Glomerular visceral epithelial cell (primary cell): Measurements from ENCODE around the gene RFT1.

ENCODE experiments used
- DNase-seq: peaks from one replicate; pipeline ENCODE4 v3.0.0-alpha.2; 2016; ENCODE audit errors: extremely low spot score

The RFT1 gene

DNA sequence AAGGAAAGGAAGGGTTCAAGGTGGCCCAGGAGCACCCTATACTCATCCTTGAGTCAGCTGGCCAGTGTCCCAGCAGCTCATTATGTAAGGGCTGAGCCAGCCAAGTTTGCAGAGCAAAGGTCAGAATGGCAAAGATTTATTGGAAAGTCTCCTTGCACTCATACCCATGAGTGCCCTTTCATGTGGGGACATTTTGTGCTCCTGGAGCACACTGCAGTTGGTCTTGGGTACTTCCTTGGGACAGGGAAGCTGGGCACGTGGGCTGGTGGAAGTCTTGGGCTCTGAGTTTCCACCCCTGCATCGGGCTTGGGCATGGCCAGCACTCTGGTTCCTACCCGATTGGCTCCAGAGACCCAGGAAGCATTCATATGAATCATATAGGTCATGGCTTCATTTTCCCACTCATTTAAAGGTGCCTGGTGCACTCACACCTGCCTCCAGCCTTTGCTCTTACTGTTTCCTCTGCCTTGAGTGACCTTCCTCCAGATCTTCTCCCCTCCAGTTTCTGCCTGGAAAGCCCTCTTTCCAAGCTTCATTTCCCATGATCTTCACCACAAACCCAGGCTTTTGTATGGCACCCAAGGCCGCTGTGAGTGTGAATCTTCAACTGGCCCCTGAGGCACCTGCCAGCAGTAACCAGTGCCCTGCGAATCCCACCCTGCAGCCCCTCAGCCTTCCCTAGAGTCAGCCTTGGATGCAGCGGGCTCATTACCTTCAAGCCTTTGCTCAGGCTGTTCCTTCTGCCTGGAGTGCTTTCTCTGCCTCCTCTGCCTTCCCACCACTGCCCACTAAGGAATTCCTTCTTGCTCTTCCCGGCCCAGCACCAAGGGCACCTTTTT is 20.2 kb upstream of the RFT1 start:
- DNase-seq = no peak

DNA sequence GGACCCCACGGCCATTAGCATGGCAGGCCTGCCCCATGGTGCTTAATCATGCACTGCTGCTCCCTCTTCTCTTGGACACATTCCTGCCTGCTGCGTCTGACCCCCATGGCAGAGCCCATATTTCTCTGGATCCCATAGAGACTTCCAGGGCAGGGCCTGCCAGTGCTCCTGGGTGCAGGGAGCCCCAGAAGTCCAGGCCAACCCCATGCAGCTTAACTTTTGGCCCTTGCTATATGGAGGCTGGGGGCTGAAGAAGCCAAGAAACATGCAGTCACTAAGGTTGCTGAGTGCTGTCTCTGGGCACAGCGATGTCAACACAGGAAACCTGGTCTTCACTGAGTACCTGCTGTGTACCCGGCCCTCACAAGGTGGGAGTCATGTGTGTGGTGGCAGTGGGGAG is 19.5 kb upstream of the RFT1 start:
- no peak for DNase-seq

DNA sequence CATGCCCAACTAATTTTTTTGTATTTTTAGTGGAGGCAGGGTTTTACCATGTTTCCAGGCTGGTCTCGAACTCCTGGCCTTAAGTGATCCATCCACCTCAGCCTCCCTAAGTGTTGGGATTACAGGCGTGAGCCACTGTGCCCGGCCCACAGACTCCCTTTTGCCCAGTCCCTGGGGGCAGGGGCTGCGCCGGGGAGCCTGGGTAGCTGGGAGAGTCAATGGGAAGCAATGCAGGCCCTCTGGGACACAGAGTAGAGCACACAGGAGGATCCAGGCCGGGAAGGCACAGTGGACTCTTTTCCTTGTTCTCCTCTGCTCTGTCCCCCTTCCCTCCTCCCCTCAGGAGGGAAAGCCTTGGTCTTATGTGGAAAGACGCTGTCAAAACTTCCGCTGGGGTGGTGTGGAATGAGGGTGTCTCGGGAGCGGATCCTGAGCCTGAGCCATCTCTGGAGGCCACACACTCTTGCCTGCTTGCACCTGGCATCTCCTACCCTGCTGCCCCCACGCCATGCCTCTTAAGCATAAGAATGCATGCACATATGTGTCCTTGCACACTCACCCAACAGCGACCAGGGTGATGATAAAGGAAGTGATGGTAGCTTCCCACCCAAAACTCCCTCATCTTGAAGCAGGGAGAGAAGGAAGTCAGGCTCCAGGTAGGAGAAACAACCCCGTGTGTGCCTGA is 18.9 kb upstream of the RFT1 start:
- DNase-seq = no peak

DNA sequence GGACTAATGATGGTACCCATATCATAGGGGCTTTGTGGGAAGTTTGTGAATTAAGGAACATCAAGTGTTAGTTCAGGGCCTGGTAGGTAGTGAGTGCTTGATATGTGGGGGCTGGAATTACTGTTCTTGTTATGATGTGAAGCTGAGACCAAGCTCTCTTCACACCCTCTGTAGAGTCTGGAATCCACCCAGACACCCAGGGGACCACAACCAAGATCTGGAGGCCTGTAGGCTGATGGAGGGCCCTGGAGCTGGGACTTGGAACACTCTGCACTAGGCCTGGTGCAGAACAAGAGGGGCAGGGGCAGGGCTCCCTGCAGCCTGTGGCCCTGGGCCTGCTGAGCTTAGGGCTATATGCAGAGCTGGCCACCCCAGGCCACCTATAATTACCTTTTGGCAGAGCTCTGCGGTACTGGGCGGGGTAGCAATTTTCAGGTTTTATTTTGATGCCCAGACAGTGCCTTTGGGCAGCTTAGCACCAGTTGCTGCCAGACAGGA is 17.7 kb upstream of the RFT1 start:
- no peak for DNase-seq

DNA sequence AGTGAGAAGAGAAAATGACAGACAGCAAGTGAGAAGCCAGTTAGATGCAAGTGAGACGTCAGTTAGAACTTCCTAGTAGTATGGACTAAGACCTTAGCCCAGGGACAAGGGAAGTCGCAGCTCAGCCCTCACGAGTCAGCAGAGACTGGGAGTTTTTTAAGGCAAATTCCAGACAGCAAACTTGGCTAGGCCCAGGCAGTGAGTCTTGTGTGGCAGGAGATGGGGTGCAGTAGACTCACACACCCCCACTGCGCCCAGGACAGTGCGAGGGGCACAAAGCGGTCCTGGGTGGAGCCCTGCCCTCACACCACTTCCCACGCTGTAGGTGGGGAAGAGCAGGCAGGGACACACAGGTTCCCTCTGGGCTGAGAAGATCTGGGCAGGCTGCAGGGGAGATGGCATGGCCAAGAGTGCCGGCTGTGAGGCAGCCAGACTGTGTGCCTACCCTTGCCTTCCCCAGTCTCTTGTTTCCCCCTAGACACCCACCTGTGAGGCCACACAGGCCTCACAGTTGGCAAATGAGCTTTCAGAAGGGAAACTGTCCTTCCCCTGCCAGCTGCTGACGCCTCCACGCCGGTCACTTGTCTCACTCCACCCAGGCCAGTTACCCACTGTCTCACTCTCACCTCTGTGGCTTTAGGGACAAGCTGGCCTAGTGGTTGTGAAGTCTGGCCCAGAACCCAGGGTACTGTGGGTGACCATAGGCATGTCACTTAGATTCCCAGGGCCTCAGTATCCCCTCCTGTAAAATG is 17.1 kb upstream of the RFT1 start:
- DNase-seq = no peak

DNA sequence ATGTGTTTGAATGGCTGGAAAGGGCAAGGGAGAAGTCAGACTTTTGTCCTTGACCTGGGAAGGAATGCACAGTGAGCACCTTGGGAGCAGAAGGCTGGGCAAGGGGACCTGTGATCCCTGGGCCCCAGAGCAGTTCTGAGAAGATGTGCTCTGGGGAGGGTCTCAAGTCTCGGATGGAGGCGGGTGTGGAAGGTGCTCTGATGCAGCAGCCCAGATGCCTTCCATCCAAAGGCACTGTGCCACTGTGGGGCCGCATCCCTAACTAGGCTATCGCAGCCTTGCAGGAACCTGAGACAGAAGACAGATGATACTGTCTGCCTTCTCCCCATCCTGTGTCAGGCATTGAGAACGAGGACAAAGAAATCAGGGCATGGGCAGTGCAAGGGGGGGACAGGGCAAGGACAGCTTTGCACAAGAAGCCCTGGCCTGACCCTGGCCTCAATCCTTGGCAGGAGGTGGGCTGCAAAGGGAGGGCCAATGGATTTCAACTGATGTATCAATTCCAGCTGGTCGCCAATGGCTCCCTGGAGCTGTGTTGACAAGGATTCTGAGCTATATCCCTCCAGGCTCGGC is 16.2 kb upstream of the RFT1 start:
- no peak for DNase-seq

DNA sequence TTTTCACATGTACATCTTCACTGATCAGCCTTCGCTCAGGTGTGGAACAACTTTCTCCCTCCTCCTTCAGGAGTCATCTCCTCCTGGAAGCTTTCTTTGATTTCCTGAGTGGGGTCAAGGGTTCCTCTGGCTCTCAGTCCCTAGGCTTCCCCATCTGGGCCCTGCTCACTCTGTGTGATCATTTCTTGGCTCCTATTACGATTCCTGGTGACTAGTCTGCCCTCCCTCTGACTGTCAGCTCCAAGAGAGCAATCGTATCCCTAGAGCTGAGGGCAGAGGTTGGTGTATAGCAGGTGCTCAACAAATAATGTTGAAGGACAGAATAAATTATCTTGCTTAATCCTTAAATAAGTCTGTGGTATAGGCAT is 15.5 kb upstream of the RFT1 start:
- no peak for DNase-seq

DNA sequence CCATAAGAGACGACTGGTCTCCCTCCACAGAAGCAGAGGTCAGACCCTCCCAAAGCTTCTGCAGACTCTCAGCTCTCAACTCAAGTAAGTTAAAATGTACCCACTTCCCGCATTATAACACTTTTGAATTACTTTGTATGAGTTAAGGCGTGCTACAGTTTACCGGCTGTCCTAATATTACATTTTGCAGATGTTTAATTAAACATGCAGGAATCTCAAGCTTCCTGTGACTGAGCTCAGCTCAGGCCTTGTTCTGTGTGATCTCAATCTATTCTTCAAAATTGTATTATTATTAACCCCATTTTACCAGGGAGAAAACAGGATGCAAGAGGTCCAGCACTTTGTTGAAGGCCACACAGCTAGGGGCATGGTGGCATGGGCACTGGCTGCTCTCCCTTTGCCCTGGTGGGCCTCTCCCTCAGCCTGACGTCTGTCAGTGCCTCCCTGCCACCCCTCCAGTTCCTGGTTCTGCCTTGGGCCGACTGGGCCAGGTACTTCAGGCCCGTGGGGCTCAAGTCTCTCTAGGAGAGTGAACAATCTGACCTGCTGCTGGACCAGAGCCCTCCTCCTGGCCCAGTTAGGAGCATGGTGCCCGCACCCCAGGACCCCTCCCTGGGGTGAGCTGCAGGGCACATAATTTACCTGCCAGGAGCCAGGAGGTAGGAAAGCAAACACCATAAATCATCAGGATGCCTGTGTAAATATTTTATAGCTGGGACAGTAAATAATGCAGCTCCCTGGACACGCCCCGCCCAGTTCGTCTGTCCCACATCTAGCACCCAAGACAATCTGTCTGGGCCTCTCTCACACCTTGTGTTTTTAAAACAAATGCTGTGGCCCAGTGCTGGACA is 14.9 kb upstream of the RFT1 start:
- no peak for DNase-seq

DNA sequence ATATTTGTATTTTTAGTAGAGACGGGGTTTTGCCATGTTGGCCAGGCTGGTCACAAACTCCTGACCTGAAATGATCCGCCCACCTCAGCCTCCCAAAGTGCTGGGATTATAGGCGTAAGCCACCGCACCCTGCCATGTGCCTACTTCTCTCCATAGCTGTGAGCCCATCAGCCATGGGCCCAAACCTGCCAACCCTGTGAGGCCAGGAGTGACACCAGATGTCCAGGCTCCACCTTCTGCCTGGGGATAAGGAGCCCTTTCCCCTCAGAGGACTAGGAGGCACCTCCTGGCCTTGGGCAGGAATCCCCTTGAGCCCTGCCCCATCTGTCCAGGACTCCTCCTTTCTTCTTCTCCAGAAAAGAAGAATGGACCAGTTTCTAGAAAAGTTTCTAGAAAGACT is 14.2 kb upstream of the RFT1 start:
- DNase-seq = no peak

DNA sequence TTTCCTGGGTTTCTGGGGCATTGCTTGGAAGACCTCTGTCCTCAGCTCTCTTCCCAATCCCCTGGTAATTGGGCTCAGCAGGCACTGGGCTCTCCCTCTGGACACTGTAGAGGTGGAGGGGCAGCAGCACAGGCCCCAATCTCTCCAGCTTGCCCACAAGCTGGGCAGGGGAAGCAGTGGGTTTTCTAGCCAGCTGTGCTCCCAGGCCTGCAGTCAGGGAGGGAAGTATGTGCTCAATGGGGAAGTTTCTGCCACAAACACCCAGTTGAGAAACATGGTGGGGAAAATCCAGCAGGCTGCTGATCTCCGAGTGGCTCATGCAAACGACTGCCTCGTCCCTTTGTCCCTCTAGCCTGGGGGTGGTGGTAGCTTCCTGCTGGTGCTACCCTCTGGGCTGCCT is 12.8 kb upstream of the RFT1 start:
- DNase-seq = no peak

DNA sequence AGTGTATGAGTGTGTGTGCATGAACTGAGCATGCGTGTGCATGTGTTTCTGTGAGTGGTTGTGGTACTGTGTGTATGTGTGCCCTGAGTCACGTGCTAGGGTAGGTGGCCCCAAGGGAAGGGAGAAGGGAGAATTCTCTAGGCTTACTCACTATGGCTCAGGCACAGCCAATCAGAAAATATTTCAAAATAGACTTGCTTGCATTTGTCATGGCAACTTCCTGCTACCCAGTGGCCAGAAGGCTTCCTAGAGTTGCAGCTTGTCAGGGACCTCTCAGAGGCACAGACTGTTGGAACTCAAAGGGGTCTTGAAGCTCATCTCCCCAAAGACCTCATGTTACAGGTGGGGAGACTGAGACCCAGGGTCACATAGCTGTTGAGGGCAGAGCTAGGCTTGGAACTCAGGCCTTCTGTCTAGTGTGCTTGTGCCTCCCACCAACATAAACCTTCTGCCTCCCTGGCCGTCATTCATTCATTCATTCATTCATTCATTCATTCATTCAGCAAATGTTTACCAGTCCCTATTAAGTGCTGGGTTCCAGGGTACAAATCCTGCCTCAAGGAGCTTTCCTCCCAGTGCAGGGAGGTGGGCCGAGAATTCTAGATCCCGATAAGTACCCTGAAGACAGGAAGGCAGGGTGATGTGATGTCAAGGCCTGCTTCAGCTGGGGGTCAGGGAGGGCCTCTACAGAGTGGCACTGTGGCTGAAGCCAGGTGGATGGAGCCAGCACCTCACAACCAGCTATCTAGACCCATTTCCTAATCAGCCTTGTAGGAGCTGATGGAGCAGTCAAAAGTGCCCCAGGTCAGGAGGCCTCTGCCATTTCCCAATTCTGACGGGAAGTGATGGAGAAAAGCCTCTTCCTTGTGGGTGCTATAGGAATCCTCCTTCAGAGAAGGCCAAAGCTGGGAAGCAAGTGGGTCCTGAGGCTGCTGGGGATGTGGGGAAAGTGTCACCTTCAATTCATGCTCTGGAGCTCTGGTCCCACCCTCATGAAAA is 10.9 kb upstream of the RFT1 start:
- DNase-seq = peak; percentile 14

DNA sequence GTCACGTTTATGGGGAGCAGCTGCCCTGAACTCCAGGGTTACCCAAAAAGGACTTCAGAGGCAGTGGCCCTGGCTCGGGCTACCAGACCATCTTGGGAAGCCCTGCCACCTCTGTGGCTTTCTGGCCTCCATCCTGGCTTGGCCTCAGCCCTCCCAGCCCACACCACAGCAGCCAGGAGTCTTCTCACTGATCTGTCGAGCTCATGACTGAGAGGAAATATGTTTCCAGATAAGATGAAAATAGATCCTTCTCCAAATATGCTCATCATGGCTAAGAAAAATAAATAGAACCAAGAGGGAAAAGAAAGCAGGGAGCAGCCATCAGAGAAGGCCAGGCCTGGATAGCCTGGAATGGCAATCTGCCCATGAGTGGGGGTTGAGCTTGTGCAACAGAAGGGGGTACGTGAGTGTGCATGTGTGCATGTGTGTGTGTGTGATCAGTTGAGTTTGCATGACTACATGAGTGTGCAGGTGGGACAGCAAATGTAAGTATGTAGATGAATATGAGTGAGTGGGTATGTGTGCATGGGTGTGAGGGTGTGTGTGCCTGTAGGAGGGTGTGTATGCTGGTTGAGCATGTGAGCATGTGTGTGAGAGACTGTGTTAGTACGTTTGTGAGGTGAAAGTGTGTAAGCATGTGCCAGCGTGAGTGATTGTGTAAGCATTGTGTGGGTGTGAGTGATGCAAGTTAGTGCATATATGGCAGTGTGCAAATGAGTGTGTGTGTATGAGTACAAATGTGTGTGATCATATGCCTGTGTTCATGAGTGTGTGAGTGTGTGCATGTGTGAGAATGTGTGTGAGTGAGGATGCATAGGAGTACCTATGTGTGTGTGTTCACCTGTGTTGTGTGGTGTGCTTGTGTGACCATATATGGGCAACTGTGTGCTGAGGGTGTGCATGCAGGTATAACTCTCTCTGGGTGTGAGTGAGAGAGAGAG is 9.9 kb upstream of the RFT1 start:
- DNase-seq = no peak

DNA sequence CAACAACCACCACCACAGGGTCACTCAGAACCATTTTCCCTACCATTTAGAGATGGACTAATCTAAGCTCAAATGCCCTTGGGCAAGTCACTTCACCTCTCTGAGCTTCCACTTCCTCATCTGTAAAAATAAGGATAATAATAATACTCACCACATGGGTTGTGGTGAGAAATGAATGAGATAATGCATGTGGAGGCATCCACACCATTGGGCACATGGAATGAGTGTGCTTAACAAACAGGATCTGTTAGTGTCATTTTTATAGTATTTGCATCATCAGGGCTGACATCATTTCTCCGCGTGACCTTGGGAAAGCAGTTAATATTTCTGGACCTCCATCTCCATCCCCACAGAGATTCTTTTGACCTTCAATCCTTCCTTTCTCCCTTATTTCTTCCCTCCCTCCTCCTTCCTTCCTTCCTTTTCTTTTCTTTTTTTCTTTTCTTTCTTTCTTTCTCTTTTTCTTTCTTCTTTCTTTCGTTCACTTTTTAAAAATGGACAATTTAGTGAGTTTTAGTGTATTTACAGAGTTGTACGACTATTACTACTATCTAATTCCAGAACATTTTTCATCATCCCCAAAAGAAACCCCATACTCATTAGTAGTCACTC is 7.7 kb upstream of the RFT1 start:
- DNase-seq = peak; percentile 21

DNA sequence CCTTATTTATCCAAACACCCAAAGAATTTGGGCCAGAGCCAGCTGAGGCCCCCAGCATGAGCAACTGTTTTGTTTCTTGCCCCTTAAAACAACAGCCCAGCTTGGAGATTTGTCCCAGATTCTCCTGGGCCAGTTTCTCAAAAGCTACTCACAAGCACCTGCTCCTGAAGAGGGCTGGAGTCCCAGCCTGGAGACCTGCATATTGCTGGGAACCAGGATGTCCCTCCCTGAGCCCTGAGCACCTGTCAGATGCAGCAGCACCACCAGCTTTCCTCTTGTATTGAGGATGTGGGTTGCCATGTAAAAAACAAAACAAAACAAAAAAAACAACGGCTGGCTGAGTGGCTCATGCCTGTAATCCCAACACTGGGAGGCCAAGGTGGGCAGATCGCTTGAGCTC is 7.0 kb upstream of the RFT1 start:
- no peak for DNase-seq

DNA sequence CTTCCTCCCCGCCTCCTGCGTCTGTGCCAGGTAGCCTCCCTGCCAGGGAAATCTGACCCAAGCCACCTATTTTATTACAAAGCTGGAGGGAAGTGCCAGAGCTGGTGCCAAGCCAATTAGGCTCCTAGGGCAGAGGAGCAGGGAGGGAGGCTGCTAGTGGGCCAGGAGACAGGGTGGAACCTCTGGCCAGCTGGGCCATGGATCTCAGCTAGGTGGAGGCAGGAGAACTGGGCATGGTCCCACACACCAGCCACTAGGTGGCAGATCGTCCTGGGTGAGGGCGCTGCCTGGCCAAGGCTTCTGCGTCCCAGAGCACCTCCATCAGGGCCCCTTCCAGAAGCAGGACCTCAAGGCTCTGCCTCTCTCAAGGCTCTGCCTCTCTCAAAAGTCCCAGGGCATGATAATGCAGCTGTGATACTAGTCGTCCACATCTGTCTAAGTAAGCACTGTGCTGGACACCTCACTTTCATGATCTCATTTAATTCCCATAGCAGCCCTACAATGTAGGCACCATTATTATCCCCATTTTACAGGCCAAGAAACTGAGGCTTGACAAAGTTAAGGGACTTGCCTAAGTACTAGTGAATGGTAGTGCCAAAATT is 4.5 kb upstream of the RFT1 start:
- DNase-seq = peak; percentile 67

DNA sequence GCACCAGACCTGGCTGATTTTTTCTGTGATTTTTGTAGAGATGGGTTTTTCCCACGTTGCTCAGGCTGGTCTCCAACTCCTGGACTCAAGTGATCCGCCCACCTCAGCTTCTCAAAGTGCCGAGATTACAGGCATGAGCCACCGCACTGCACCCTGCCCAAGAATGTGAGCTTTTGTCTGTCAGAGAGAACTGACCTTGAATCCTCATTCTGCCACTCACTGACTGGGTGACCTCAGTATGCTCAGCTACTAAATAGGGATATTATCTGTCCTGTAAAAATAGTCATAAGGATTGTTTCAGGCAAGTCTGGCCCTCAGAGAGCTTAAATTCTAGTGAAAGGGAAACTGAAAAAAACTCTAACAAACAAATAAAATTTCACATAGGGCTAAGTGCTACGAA is 2.1 kb upstream of the RFT1 start:
- DNase-seq = no peak

DNA sequence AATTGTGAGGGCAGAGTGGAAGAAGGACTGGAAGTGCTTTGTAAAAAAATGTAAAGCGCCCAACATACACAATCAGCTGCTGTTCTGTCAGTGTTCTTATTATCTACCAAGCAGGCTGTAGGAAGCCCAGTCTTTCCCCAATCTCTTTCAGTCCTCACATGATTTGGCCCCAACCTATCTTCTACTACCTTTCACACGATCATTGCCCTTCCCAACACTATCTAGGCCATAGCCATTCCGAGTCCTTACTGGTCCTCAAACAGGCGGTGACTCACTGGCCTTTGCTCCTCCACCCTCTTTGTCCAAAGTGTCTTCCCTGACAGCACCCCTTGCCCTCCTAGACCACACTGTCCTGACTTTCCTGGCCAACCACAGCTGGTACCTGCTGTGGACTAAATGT is 861 bp upstream of the RFT1 start:
- no peak for DNase-seq

DNA sequence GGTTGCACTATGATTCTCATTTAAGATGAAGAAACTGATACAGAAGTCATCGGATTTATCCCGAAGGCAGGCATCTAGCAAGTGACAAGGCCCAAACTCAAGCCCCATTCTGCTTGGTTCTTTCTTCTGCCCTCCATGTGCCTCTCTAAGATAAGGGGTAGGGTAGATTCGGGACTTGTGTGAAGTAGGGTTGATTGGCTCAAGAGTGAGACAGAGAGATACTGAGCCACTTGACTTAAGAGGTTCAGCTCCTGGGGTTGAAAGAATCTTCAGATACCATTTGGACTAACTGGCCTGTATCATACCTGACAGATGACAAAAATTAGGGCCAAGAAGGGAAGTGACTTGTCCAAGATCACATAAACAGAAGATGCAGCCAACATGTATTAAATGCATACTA is 891 bp downstream of the RFT1 start:
- no peak for DNase-seq
